Measurements from ENCODE around the gene ACKR3.

The ACKR3 gene

GRCh38 chr2:236570081-236570868 lies 650 bp downstream of the ACKR3 start:
- DNase-seq = no peak

- DNase-seq = no peak
Observed at GRCh38 chr2:236571145-236571544, 1.5 kb downstream of the ACKR3 start.

DNA sequence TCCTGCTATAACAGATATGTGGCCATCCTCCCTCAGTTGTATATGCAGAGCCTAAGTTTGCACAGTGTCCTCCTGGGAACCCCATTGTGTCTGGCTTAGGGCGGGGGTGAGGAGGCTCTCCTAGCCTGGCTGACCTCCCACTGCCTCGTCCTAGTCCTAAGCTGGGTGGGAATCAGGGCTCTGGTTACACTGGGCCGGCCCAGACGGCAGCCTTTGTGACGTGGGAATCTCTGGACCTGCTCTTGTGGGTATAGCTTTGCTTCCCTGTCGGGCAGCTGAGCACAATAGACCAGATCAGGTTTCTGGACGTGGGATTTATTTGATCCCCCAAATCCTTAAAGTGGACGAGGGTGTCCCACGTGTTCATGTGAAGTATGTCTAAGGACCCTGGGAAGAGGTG lies 2.9 kb downstream of the ACKR3 start:
- DNase-seq = no peak

GRCh38 chr2:236573066-236573929 lies 3.7 kb downstream of the ACKR3 start:
- DNase-seq = no peak

DNA sequence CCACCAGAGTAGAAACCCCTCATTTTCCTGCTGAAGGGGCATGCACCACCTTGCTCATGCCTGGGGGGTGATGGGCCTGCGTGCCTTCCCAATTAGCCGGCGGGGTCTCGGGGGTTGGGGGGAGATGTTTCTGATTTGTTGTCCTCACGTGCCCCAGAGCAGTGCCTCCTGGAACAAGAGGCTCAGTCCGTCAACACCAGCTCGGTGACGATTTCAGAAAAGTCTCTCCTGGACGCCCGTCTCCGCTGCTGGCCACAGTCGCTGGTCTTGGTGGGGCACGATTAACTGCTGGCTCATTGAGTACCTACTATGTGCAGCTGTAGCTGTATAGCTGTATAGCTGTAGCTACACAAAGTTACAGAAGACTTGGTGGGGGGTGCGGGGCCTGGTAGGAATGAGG lies 4.4 kb downstream of the ACKR3 start:
- no peak for DNase-seq

GRCh38 chr2:236574424-236575145 lies 5.0 kb downstream of the ACKR3 start:
- DNase-seq = no peak

DNA sequence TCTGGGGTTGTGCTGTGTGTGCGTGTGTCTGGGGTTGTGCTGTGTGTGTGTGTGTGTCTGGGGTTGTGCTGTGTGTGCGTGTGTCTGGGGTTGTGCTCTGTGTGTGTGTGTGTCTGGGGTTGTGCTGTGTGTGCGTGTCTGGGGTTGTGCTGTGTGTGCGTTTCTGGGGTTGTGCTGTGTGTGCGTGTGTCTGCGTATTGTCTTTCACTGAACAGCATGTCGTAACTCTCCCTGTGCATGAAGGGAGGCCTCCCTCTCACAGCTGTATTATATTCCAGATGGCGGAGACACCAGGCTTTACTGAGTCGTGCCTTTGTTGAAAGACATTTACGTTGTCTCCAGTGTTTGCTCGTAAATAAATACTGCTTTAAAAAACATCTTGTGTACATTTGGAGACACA lies 5.9 kb downstream of the ACKR3 start:
- no peak for DNase-seq

DNA sequence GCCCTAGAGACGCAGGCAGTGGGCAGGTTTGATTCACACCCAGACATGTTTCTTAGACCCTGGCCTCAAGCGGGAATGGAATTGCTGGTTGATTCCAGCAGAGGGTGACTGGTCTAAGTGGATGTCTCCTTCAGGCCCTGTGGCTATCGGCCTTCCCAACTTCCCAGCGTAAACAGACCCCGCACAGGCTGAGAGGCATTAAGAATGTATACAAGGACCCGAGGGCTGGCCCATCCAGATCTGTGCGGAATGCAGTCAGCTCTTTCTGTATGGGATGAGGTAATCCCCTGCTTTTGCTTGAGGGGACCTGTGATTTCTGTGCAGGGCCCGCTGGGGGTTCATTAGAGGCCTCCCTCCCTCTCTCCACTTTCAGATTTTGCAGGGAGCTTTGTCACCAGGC lies 6.5 kb downstream of the ACKR3 start:
- no peak for DNase-seq

GRCh38 chr2:236576953-236577352 lies 7.3 kb downstream of the ACKR3 start:
- no peak for DNase-seq

GRCh38 chr2:236577481-236578410 lies 8.1 kb downstream of the ACKR3 start:
- no peak for DNase-seq

GRCh38 chr2:236578411-236578846 lies 8.8 kb downstream of the ACKR3 start:
- no peak for DNase-seq

GRCh38 chr2:236579048-236579745 lies 9.6 kb downstream of the ACKR3 start:
- no peak for DNase-seq

DNA sequence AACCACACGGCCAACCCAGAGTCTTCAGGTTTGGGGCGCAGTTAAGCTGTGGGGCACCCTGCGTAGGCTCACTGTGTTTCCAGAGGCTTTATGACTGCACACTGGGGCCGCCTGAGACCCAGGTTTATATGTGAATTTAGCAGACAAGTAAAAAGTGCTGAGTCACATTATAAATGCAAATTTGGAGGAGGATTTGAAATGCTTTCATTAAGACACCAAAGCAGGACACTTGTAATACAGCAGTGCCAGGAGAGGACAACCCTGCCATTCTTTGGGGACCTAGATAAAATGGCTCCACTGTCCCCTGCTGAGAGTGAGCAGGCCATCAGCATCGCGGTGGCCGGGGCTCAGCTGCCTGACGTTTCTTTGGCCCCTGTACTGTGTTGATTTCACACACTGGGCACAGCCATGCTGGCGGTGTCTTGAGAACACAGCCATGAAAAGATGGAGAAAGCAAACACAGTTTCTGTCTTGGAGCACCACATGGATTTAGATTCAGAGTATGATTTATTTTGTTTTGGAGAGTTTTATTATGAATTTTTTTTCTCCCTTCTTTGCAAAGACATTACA lies 10.2 kb downstream of the ACKR3 start:
- DNase-seq = no peak

GRCh38 chr2:236580746-236581355 lies 11.2 kb downstream of the ACKR3 start:
- no peak for DNase-seq

- DNase-seq = no peak
Observed at GRCh38 chr2:236581546-236581945, 11.9 kb downstream of the ACKR3 start.

DNA sequence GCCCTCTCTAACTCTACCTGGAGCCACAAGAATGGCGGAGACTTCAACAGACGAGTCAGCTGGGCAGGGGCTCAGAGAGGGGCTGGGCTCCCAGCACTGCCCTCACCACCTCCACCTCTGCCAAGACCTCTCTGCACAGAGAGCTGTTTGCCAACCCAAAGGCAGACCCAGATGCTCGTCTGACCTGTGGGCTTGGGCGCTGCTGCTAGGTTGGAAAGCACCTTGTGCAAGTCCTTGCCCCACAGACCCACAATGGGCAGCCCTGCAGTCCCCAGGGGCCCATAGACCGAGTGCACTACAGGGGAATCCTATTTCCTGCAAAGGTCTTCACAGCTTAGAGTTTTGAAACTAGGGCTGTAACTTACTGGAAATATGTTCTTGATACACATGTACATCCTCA lies 13.3 kb downstream of the ACKR3 start:
- no peak for DNase-seq

- DNase-seq = no peak
Observed at GRCh38 chr2:236583621-236584203, 14.1 kb downstream of the ACKR3 start.

- DNase-seq = no peak
Observed at GRCh38 chr2:236584521-236585384, 15.1 kb downstream of the ACKR3 start.

- DNase-seq = no peak
Observed at GRCh38 chr2:236585966-236586365, 16.3 kb downstream of the ACKR3 start.

All from CD4-positive, alpha-beta T cell treated with Interleukin-17A for 1 hour (primary cell).